Inferior parietal cortex (tissue), 1 donor: Measurements from ENCODE around the gene CLASP1.
"Not testable (repeated sequence)": the region's sequence is repeated elsewhere in the genome, so short reads cannot be mapped to it uniquely, and the experiment has no call there.

Experiments used
- DNase-seq: peaks from one replicate; pipeline ENCODE4 v3.0.0-alpha.2; 2016; ENCODE audit errors: extremely low spot score

The CLASP1 gene

GRCh38 chr2:121662656-121663055, 13.4 kb upstream of the CLASP1 start:
- DNase-seq: no peak

DNA sequence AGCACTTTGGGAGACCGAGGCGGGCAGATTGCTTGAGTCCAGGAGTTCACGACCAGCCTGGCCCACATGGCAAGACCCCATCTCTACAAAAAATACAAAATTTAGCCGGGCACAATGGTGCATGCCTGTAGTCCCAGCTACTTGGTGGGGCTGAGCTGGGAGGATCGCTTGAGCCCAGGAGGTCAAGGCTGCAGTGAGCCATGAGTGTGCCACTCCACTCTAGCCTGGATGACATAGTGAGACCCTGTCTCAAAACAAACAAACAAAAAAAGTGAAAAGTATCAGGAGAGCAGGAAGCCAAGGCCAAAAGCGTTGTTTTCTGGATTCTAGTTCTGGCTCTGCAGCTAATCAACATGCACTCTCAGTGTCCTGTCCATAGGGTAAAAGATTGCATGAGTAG, 10.7 kb upstream of the CLASP1 start:
- no peak for DNase-seq

GRCh38 chr2:121658393-121658792, 9.1 kb upstream of the CLASP1 start:
- not testable (repeated sequence) for DNase-seq

- DNase-seq: no peak
Observed at GRCh38 chr2:121653035-121653434, 3.8 kb upstream of the CLASP1 start.

GRCh38 chr2:121650315-121650930, 1.2 kb upstream of the CLASP1 start:
- DNase-seq: no peak

DNA sequence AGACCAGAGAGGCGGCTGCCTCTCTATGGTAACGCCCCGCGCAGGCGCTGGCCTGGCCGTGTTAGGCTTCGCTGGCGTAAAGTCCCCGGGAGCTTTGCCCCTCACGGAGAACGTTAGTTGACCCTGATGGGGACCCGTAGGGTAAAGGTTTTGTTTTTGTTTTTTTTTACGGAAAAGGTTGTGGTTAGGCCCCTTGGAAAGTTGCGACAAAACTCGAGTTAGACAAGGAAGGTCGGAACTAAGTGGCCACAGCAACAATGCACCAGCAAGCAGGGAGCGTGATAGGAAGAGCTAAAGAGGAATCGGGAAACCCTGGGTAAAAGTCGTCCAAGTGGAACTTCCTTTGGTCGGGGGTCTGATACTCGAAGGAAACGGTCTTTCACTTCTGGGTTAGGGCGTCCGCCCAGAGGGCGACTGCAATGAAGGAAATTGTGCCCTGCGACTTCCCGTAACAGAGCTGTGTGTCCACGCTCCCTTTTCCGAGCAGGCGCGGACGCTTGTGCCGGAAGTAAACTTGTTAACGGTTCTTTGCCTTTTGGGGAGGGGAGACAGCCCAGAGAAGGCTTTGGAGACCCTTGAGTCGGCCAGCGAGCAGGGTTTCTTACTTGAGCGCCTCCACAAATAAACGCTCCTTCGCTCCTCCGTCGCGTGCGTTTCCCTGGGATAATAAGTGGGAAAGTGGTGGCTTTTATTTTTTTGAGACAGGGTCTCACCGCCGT, 493 bp upstream of the CLASP1 start:
- DNase-seq: peak; percentile 98

DNA sequence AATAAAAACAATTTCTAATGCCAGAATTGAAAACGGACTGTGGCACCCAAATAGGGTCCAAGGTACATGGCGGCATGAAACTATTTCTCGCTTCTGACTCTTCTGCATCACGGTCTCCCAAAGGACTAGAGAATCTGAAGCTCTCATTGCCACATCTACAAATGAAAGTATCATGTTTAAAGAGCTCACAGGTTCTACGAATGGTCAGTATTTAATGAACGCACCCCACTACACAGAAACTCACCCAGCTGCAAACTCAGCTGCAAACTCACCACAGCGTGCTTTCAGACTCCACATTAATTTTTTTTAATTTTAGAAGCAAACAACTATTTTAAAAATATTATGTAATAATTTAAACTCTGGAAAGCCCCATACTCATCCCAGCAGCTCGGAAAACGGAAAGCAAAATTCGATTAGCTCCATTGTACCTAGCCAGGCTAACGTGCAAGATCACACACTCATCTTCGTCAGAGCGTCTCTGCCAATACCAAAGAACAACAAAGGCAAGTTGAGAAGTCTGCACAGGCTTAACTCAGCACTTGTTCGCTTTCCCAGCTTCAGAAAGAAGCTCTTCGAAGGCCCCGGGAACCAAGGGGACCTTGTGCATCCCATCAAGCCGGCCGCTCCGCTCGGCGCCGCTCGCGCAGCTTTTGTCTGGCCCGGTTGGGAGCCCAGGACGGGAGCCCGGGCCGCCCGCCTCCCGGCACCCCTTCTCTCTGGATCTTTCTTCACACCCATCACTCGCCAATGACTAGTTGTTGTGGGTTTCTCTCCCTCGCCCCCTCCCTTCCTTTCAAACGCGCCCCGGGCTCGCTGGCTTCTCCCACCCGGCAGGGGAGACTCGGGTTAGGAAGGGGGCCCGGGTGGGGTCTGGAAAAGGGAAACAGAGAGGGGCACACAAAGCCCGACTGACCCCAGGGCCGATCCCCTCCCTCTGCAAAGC, 785 bp downstream of the CLASP1 start:
- DNase-seq: peak; percentile 54

- DNase-seq: no peak
Observed at GRCh38 chr2:121647396-121647795, 1.9 kb downstream of the CLASP1 start.

DNA sequence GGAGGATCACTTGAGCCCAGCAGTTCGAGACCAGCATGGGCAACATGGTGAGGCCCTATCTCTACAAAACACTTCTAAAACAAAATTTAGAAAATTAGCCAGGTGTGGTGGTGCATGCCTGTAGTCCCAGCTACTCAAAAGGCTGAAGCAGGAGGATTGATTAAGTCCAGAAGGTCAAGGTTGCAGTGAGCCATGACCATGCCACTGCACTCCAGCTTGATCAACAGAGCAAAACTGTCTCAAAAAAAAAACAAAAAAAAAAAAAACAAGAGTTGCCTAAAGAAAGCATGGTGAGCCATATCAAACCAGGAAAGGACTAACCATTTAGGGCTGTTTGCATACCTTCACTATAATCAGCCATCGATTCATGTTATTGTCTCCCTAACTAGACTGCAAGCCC, 4.5 kb downstream of the CLASP1 start:
- DNase-seq: no peak

- no peak for DNase-seq
Observed at GRCh38 chr2:121643877-121644276, 5.4 kb downstream of the CLASP1 start.

DNA sequence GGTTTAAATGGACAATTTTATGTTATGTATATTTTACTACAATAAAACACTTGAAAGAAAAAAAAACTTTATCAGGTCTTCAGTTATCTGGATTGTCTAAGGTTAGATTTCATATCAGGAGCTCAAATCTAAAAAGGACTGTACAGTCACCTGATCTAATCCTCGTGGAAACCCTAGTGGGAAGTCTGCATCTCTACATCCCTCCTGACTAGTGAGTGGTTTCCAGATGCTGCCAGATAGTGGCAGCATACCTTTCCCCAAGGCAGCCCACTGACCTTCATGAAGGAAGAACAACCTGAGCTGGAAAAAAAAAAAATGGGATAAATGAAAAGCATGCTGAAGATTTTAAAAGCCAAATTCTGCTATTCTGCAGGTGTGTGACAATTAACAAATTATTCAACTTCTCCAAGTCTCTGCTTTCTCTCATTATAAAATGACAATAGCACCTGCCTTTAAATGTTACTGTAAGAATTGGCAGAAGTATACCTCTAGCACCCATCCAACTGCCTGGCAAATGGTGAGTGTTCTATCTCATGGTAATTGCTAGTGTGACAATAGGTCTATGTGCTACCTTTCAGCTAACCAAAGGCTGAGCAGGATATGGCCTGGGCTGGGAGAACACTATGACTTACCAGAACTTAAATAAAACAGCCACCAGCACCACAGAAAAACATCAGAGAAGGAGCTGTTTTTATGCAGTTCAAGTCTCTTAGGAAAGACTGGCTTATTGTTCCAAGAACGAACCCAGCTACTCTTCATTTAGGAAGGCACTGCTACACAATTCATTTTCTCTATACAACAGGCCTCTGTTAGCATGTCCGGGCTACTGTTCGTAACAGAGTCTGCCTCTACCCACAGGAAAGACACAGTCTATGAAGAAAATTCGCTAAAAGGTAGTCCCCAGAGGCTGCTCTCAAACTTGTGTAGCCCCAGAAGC, 8.6 kb downstream of the CLASP1 start:
- DNase-seq: no peak

DNA sequence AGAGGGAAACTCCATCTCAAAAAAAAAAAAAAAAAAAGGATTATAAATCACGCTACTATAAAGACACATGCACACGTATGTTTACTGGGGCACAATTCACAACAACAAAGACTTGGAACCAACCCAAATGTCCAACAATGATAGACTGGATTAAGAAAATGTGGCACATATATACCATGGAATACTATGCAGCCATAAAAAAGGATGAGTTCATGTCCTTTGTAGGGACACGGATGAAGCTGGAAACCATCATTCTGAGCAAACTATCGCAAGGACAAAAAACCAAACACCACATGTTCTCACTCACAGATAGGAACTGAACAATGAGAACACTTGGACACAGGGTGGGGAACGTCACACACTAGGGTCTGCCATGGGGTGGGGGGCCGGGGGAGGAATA, 9.4 kb downstream of the CLASP1 start:
- not testable (repeated sequence) for DNase-seq

- DNase-seq: no peak
Observed at GRCh38 chr2:121638333-121638732, 10.9 kb downstream of the CLASP1 start.

DNA sequence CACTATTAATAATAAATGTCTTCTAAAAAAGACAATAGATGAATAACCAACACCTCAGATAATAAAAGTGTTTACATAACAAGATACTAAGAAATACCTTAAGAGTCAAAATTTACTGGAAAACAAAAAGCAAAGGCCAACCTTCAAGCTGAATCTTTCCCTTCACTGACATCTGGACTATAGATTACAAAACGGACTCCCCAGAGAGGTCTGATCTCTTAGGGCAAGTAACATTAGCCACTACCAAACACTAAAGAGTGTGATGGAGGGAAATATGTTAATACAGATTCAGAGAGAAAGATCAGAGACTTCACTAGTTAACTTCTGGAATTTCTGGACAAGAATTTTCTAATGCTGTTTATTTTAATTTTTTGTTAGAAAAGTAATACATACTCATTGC, 13.9 kb downstream of the CLASP1 start:
- DNase-seq: no peak

GRCh38 chr2:121634354-121635307, 14.6 kb downstream of the CLASP1 start:
- DNase-seq: no peak

- no peak for DNase-seq
Observed at GRCh38 chr2:121633463-121633862, 15.8 kb downstream of the CLASP1 start.

DNA sequence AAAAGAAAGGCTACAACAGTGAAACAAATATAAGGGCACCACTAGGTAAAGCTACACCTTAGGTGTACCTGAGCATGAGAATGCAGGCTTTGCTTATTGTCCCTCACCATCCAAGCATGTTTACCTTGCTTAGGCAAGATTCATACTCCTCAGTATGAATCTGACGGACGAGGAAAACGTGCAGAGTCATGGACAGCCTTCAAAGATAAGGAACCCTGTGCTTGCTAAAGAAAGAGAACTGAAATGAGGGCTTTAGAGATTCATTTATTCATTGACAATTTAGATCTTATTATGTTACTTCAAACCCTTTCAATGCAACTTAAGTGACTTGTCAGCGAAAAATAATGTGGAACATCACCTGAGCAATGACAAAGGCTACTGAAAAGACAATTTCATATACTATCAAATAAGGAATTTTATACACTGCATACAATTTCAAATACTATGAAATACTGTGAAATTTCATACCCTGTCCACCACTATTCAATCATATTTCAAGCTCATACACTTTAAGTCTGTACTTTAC, 21.7 kb downstream of the CLASP1 start:
- no peak for DNase-seq

DNA sequence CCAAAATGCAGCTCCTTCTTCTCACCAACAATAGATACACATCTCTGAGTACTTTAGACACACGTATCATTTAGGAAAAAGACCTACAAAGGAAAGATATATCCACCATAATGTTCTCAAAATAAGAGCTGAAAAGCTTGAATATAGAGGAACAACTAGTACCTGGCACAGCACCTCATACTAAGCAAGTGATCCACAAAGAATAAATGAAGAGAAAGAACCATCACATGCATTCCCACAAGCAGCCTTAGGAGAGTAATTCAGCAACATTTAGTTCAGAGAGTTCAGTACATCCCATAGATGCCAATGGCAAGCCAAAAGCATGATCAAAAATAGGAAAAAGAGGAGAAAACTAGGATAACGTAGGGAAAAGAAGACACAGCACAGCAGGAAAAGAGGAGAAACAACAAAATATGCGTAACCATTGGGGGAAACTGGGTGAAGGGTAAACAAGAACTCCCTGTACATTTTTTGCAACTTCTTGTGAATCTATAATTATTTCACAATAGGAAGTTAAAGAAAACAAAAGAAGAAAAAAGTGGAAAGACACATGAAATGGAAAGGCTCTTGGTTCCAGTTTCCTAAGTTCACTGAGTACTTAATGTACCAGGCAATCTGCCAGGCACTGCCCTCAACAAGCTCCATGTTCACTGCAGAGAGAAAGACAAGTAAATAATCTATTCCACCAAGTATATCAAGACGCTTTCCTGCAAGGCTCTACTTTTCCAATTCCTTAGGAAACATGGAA, 22.3 kb downstream of the CLASP1 start:
- no peak for DNase-seq

DNA sequence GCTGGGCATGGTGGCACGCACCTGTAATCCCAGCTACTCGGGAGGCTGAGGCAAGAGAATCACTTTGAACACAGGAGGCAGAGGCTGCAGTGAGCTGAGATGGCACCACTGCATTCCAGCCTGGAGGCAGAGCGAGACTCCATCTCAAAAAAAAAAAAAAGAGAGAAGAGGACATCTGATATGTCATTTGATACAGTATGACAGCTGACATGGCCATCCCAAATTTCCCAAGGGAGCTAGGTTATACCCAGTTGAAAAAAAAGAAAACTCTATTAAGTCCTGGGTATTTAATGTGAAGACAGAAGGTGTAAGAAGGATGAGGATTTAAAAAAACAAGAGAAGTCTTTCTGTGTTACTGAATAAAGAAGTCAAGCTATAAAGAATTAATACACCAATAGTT, 23.3 kb downstream of the CLASP1 start:
- DNase-seq: no peak
